Measurements from ENCODE around the gene CES2. TPM values are rescaled to one million over a fixed set of nuclear protein-coding genes. Genes with fewer than 3 reads are reported as not detected.

Gene CES2
- polyA plus RNA-seq (2013, experiment 1 of 2) = 27.4 TPM
- 27.4 TPM for polyA plus RNA-seq (2013, experiment 2 of 2)

GRCh38 chr16:66935314-66936011 lies at the start of gene CES2:
CES2 (plus strand) TSS chr16:66935516; CDS start chr16:66935636, 120 bp downstream.
- Histone ChIP-seq H4K8ac (ENCODE audit: low read length) (peak within 1 kb of the TSS; percentile 96), H3K18ac (ENCODE audit: low read depth in 1 of 2, low read length in 2 of 2) (peak within 1 kb of the TSS; percentile 98), H3K9me3 (ENCODE audit: control insufficient read depth, low read length) (no peaks in the 10 kb centered on the region), H3K9ac (ENCODE audit: low read length) (peak within 1 kb of the TSS; percentile 100), H2AK5ac (ENCODE audit: low read length, severe bottlenecking) (no peak within 1 kb of the TSS), H3K27ac (ENCODE audit: low read length, poor library complexity, severe bottlenecking) (peak within 1 kb of the TSS; percentile 74), H2AFZ (ENCODE audit: low read depth, low read length) (peak within 1 kb of the TSS; percentile 33), H3K27me3 (ENCODE audit: control insufficient read depth in 1 of 2, insufficient read depth in 1 of 2, low read length in 2 of 2) (no peaks in the 10 kb centered on the region), H3K4me2 (ENCODE audit: low read length, poor library complexity, severe bottlenecking) (peak within 1 kb of the TSS; percentile 65), H2BK12ac (ENCODE audit: low read length in 2 of 2) (peak within 1 kb of the TSS in 1 of 2 experiments; percentile 83), H2BK15ac (ENCODE audit: low read depth, poor library complexity, severe bottlenecking) (peak within 1 kb of the TSS; percentile 52), H2BK120ac (ENCODE audit: low read depth, low read length) (peak within 1 kb of the TSS; percentile 69), H3K36me3 (ENCODE audit: control insufficient read depth in 1 of 2, insufficient read depth in 2 of 2, low read depth in 1 of 2, low read length in 2 of 2) (peaks cover 41 to 52% of the 10 kb centered on the region in 2 experiments), H4K91ac (ENCODE audit: low read length) (peak within 1 kb of the TSS; percentile 91), H3K4ac (ENCODE audit: low read depth in 1 of 2, low read length in 2 of 2) (peak within 1 kb of the TSS; percentile 90 to 96), H3K23ac (ENCODE audit: low read length in 2 of 2) (peak within 1 kb of the TSS in 1 of 2 experiments; percentile 70), H3K4me3 (ENCODE audit: insufficient read depth in 1 of 2, low read depth in 1 of 2, low read length in 2 of 2) (peak within 1 kb of the TSS; percentile 94 to 99), H3K4me1 (ENCODE audit: control insufficient read depth, insufficient read depth, low read depth, low read length) (peaks cover 25% of the 10 kb centered on the region), H3K79me1 (replicated peaks; ENCODE audit: low read length, poor library complexity, severe bottlenecking) (peaks cover 41% of the 10 kb centered on the region), H2BK5ac (ENCODE audit: low read depth, low read length, poor library complexity, severe bottlenecking) (no peak within 1 kb of the TSS), H3K14ac (ENCODE audit: low read length in 2 of 2) (peak within 1 kb of the TSS in 1 of 2 experiments; percentile 98)
- DNase-seq = peak; percentile 30
- WGBS = 72% methylated on average over 40 of the region's 44 CpGs

- H3K4me1 ChIP-seq (ENCODE audit: control insufficient read depth, insufficient read depth, low read depth, low read length) = peaks cover 8% of the 10 kb centered on the region
- H3K79me1 ChIP-seq (replicated peaks; ENCODE audit: low read length, poor library complexity, severe bottlenecking) = peaks cover 40% of the 10 kb centered on the region
- H3K36me3 ChIP-seq (ENCODE audit: control insufficient read depth in 1 of 2, insufficient read depth in 2 of 2, low read depth in 1 of 2, low read length in 2 of 2) = peaks cover 20 to 42% of the 10 kb centered on the region in 2 experiments
- H2BK120ac ChIP-seq (ENCODE audit: low read depth, low read length) = no peak overlapping the region
- no peak overlapping the region for H3K4ac ChIP-seq (ENCODE audit: low read depth in 1 of 2, low read length in 2 of 2)
- H4K91ac ChIP-seq (ENCODE audit: low read length) = no peak overlapping the region
- no peak overlapping the region for H2BK12ac ChIP-seq (ENCODE audit: low read length in 2 of 2)
- H3K14ac ChIP-seq (ENCODE audit: low read length in 2 of 2) = no peak overlapping the region
- H2AK5ac ChIP-seq (ENCODE audit: low read length, severe bottlenecking) = no peak overlapping the region
- WGBS = 44% methylated on average over 2 of the region's 2 CpGs
- no peak overlapping the region for H2BK15ac ChIP-seq (ENCODE audit: low read depth, poor library complexity, severe bottlenecking)
- no peak overlapping the region for H3K18ac ChIP-seq (ENCODE audit: low read depth in 1 of 2, low read length in 2 of 2)
- no peaks in the 10 kb centered on the region for H3K27me3 ChIP-seq (ENCODE audit: control insufficient read depth in 1 of 2, insufficient read depth in 1 of 2, low read length in 2 of 2)
- H3K4me3 ChIP-seq (ENCODE audit: insufficient read depth in 1 of 2, low read depth in 1 of 2, low read length in 2 of 2) = no peak overlapping the region
- no peak overlapping the region for H2AFZ ChIP-seq (ENCODE audit: low read depth, low read length)
- H4K8ac ChIP-seq (ENCODE audit: low read length) = no peak overlapping the region
- DNase-seq = no peak
- H3K23ac ChIP-seq (ENCODE audit: low read length in 2 of 2) = no peak overlapping the region
- no peak overlapping the region for H3K9ac ChIP-seq (ENCODE audit: low read length)
- H2BK5ac ChIP-seq (ENCODE audit: low read depth, low read length, poor library complexity, severe bottlenecking) = no peak overlapping the region
- H3K4me2 ChIP-seq (ENCODE audit: low read length, poor library complexity, severe bottlenecking) = no peak overlapping the region
- H3K9me3 ChIP-seq (ENCODE audit: control insufficient read depth, low read length) = no peaks in the 10 kb centered on the region
- no peak overlapping the region for H3K27ac ChIP-seq (ENCODE audit: low read length, poor library complexity, severe bottlenecking)
Observed at GRCh38 chr16:66886321-66886720, 49.0 kb upstream of the CES2 start.

GRCh38 chr16:66886914-66887313 lies 48.4 kb upstream of the CES2 start:
- H2BK15ac ChIP-seq (ENCODE audit: low read depth, poor library complexity, severe bottlenecking) = no peak overlapping the region
- H3K14ac ChIP-seq (ENCODE audit: low read length in 2 of 2) = no peak overlapping the region
- peaks cover 7% of the 10 kb centered on the region for H3K4me1 ChIP-seq (ENCODE audit: control insufficient read depth, insufficient read depth, low read depth, low read length)
- no peak overlapping the region for H3K4me3 ChIP-seq (ENCODE audit: insufficient read depth in 1 of 2, low read depth in 1 of 2, low read length in 2 of 2)
- H3K18ac ChIP-seq (ENCODE audit: low read depth in 1 of 2, low read length in 2 of 2) = no peak overlapping the region
- no peaks in the 10 kb centered on the region for H3K9me3 ChIP-seq (ENCODE audit: control insufficient read depth, low read length)
- H2AFZ ChIP-seq (ENCODE audit: low read depth, low read length) = no peak overlapping the region
- no peak overlapping the region for H3K9ac ChIP-seq (ENCODE audit: low read length)
- H2AK5ac ChIP-seq (ENCODE audit: low read length, severe bottlenecking) = no peak overlapping the region
- no peaks in the 10 kb centered on the region for H3K27me3 ChIP-seq (ENCODE audit: control insufficient read depth in 1 of 2, insufficient read depth in 1 of 2, low read length in 2 of 2)
- H3K79me1 ChIP-seq (replicated peaks; ENCODE audit: low read length, poor library complexity, severe bottlenecking) = peaks cover 42% of the 10 kb centered on the region
- DNase-seq = no peak
- H4K91ac ChIP-seq (ENCODE audit: low read length) = no peak overlapping the region
- no peak overlapping the region for H2BK5ac ChIP-seq (ENCODE audit: low read depth, low read length, poor library complexity, severe bottlenecking)
- no peak overlapping the region for H2BK12ac ChIP-seq (ENCODE audit: low read length in 2 of 2)
- H4K8ac ChIP-seq (ENCODE audit: low read length) = no peak overlapping the region
- 98% methylated on average over 3 of the region's 3 CpGs for WGBS
- H3K4ac ChIP-seq (ENCODE audit: low read depth in 1 of 2, low read length in 2 of 2) = no peak overlapping the region
- H3K27ac ChIP-seq (ENCODE audit: low read length, poor library complexity, severe bottlenecking) = no peak overlapping the region
- H3K23ac ChIP-seq (ENCODE audit: low read length in 2 of 2) = no peak overlapping the region
- no peak overlapping the region for H3K4me2 ChIP-seq (ENCODE audit: low read length, poor library complexity, severe bottlenecking)
- H2BK120ac ChIP-seq (ENCODE audit: low read depth, low read length) = no peak overlapping the region
- H3K36me3 ChIP-seq (ENCODE audit: control insufficient read depth in 1 of 2, insufficient read depth in 2 of 2, low read depth in 1 of 2, low read length in 2 of 2) = peaks cover 21 to 42% of the 10 kb centered on the region in 2 experiments

- H3K4me1 ChIP-seq (ENCODE audit: control insufficient read depth, insufficient read depth, low read depth, low read length) = peaks cover 8% of the 10 kb centered on the region
- no peaks in the 10 kb centered on the region for H3K27me3 ChIP-seq (ENCODE audit: control insufficient read depth in 1 of 2, insufficient read depth in 1 of 2, low read length in 2 of 2)
- 95% methylated on average over 6 of the region's 6 CpGs for WGBS
- H3K79me1 ChIP-seq (replicated peaks; ENCODE audit: low read length, poor library complexity, severe bottlenecking) = peaks cover 33% of the 10 kb centered on the region
- H3K14ac ChIP-seq (ENCODE audit: low read length in 2 of 2) = no peak overlapping the region
- no peak overlapping the region for H3K23ac ChIP-seq (ENCODE audit: low read length in 2 of 2)
- no peak overlapping the region for H3K27ac ChIP-seq (ENCODE audit: low read length, poor library complexity, severe bottlenecking)
- H2BK12ac ChIP-seq (ENCODE audit: low read length in 2 of 2) = no peak overlapping the region
- no peaks in the 10 kb centered on the region for H3K9me3 ChIP-seq (ENCODE audit: control insufficient read depth, low read length)
- peak; percentile 18 for DNase-seq
- H3K18ac ChIP-seq (ENCODE audit: low read depth in 1 of 2, low read length in 2 of 2) = no peak overlapping the region
- H3K36me3 ChIP-seq (ENCODE audit: control insufficient read depth in 1 of 2, insufficient read depth in 2 of 2, low read depth in 1 of 2, low read length in 2 of 2) = peaks cover 21 to 41% of the 10 kb centered on the region in 2 experiments
- H2BK15ac ChIP-seq (ENCODE audit: low read depth, poor library complexity, severe bottlenecking) = no peak overlapping the region
- no peak overlapping the region for H3K4ac ChIP-seq (ENCODE audit: low read depth in 1 of 2, low read length in 2 of 2)
- H2AFZ ChIP-seq (ENCODE audit: low read depth, low read length) = no peak overlapping the region
- H3K9ac ChIP-seq (ENCODE audit: low read length) = no peak overlapping the region
- H2AK5ac ChIP-seq (ENCODE audit: low read length, severe bottlenecking) = no peak overlapping the region
- H3K4me3 ChIP-seq (ENCODE audit: insufficient read depth in 1 of 2, low read depth in 1 of 2, low read length in 2 of 2) = no peak overlapping the region
- H4K91ac ChIP-seq (ENCODE audit: low read length) = no peak overlapping the region
- no peak overlapping the region for H3K4me2 ChIP-seq (ENCODE audit: low read length, poor library complexity, severe bottlenecking)
- no peak overlapping the region for H4K8ac ChIP-seq (ENCODE audit: low read length)
- no peak overlapping the region for H2BK120ac ChIP-seq (ENCODE audit: low read depth, low read length)
- H2BK5ac ChIP-seq (ENCODE audit: low read depth, low read length, poor library complexity, severe bottlenecking) = no peak overlapping the region
Observed at GRCh38 chr16:66888647-66889615, 46.4 kb upstream of the CES2 start.

Measured in mesenchymal stem cell (in vitro differentiated cells and primary cell).